Stimulated activated CD4-positive, alpha-beta T cell treated with anti-CD3 and anti-CD28 coated beads, Interleukin-4, amount 100 ng/mL, for 48 hours (primary cell): ENCODE measurements around the gene BANF1.
"Not testable (repeated sequence)": the region's sequence is repeated elsewhere in the genome, so short reads cannot be mapped to it uniquely, and the experiment has no call there.

Source experiments
- DNase-seq, 2 donors: peaks; one replicate each; pipeline ENCODE4 v3.0.0-alpha.2; 2020; ENCODE audit warnings: low read depth in 2 of 2

BANF1 gene

DNA sequence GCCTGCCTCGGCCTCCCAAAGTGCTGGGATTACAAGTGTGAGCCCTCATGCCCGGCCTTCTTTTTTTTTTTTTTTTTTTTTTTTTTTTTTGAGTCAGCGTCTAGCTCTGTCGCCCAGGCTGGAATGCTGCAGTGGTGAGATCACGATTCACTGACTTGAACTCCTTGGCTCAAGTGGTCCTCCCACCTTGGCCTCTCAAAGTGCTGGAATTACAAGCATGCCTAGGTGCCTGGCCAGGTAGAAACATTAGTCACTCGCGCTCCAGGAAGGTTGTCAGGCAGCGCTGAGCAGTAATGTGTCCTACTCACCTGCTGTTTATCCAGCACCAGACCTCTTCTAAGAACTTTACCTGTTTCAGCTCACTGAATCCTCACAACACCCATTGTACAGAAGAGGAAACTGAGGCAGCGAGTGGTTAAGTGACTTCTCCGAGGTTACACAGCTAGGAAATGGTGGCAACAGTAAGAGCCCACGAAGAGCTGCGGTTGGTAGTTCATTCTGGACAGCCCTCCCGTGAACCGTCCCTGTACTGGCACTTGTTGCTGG, 9.0 kb downstream of the BANF1 start:
- DNase-seq = no peak

DNA sequence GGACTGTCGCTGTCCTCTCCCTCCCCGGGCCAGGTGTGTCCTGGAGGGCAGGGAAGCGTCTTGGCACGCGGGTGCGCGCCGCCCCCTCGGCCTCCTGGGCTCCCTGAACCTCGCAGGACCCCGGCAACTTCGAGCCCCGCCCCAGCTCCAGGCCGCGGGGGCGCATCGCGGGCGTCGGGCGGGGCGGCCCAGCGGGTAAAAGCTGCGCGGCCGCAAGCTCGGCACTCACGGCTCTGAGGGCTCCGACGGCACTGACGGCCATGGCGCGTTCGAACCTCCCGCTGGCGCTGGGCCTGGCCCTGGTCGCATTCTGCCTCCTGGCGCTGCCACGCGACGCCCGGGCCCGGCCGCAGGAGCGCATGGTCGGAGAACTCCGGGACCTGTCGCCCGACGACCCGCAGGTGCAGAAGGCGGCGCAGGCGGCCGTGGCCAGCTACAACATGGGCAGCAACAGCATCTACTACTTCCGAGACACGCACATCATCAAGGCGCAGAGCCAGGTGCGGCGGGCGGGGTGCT, 9.5 kb downstream of the BANF1 start, which contains the start of gene CST6:
CST6 (plus strand) TSS at position 224 of the 519 bp plus-strand sequence; CDS start at position 261, 37 bp downstream.
- DNase-seq = no peak

DNA sequence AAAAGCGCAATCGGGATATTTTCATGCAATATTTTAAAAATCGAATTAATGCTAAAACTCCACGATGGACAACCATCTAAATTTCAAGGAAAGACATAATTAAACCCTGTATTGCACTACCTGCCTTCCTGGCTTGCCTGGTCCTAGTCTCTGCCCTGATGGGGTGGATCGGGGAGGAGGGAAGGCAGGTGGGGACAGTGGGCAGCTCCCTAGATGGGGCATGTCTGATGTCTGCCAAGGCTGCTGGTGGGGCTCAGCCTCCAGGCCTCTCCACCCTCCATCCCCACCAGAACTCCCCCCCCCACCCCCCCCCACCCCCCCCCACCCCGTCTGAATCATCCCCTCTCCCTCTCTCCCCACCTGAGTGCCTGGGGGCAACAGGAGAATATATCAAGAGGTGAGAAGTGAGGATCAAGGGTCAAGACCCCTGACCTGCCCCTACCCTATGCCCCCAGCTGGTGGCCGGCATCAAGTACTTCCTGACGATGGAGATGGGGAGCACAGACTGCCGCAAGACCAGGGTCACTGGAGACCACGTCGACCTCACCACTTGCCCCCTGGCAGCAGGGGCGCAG, 10.2 kb downstream of the BANF1 start:
- no peak for DNase-seq

DNA sequence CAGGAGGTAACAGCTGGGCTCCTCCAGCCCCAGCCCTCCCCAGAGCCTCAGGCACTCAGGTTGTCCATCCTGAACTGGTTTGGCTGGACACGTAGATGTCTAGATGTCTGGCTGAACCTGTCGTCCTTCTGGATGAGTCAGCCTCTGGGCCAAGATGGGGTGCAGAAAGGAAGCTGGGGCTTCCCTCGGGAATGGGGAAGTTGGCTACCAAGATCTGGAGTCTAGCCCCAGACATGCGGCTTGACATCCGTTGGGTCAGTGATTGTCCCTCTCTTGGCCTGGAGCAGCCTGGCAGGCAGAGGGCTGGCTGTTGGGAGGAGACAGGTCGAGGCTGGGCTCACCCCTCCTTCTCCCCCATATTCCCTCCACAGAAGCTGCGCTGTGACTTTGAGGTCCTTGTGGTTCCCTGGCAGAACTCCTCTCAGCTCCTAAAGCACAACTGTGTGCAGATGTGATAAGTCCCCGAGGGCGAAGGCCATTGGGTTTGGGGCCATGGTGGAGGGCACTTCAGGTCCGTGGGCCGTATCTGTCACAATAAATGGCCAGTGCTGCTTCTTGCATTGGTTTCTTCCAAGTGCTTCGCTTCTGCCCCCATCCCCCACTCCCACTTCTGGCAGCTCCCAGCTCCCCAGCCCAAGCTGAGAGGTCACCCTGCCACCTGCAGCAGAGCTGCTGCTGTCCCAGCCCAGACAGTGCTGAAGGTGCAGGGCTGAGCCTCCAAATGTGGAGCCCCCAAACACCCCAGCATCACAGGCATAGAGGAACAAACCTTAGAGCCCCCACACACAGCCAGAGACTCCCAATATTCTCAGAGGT, 10.9 kb downstream of the BANF1 start:
- DNase-seq = no peak

DNA sequence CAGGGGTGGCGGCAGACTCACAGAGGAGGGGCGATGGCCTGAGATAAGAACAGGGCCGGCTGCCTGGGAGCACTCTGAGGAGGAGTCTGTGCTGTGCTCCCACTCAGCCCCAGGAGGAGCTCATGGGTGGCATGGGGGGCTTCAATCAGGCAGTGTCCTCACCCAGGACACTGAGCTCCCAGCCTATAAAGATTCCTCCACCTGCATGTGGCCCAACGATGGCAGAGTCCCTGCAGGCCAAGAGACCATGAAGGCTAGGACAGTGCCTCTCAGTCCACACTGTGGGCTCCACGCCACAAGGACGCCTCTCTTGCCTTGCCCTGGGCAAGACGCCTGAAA, 11.4 kb downstream of the BANF1 start:
- no peak for DNase-seq

DNA sequence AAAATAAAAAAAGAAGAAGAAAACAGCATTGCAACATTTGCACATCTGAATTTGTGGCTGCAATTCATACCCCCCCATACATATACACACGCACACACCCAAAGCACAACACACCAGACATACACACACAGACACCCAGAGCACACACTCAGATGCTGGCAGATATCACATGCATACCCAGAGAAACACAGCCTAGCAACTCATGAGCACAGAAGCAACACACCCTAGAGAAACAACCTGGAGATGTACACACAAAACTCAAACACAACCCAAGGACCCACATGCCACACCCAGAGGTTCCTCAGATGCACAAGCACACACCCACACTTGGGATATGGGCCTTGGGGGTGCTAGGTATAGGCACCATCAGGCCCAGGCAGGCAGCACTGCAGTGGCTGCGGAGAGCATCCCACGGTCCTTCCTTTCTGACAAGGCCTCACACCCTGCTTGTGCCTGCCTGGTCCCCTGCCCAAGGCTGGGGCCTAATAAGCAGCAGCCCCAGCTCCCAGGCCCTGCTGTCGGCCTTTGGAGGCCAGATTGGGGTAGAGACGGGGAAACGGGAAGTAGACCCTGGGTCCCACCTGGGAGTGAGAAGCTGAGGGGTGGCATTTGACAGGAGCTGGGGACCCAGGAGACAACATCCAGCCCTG, 12.6 kb downstream of the BANF1 start:
- DNase-seq = no peak

DNA sequence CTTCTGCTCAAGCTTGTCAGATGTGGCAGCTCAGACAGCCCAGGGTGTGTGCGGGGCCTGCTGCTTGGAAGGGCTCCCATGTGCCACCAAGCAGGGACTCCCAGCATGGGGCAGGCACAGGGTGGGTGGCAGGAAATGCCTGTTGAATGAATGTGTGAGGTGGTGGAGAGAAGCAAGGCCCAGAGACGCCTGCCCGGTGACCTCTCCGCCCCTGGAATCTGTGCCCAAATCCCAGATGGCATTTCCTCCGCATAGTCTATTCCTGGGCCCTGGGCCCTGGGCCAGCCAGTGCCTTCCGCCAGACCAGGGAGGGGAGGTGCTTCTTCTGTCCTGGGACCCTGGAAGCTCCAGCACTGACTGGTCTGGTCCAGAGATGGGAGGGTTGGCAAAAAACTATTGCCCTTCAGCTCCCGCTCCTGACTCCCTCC, 13.2 kb downstream of the BANF1 start:
- no peak for DNase-seq

DNA sequence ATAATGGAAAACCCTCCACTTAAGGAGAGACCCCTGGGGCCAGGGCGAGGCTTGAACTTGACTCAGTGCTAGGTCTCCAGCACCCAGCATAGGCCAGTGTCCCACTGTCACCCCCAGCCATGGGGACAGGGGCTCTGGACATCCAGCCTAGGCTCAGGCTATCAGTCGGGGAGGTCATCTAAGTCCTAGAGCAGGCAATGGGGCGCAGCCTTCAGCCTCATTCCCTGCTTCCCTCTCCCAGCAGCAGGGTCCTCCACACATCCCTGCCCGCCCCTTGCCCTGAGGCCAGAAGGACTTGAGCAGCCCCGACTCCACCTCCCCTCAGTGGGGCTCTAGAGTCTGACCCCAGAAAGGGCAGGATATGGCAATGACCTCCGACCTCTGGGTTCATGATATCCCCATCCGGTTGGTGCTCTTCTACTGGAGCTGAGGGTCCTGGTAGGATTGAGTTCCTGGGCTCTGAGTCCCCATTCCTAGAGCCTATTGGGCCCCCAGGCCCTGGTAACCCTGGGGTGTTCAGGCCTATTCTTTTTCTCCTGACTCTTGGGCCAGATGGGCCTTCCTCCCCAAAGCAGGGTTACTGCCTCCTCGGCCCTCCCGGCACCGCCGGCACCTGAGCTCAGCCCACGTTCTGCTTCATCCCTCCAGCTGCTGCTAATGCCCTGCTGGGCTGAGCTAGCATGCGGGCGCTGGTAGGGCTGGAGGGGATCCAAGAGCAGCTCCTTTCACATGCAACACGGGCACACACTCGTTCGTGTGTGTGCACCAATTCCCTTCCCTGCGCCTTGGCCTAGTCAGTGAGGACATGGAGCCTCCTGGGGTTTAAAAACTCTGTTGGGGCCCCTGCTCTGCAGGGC, 13.9 kb downstream of the BANF1 start:
- no peak for DNase-seq

DNA sequence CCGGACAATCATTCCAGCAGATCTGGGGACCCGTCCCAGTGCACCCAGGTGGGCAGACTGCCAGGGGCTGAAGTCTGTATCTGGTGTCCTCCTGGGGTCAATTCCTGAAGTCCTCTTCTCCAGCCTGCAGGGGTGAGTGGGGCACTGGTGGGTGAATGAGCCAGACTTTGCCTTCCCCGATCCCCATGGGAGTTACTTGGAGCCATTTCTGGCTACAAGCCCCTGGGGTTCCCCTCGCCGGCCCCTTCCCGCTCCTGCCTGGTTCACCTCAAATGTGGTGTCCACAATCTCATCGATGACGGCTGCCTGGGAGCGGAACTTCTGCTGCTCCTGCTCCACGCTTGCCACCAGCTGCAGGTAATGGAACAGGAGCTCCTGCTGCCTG, 14.5 kb downstream of the BANF1 start:
- DNase-seq = no peak

DNA sequence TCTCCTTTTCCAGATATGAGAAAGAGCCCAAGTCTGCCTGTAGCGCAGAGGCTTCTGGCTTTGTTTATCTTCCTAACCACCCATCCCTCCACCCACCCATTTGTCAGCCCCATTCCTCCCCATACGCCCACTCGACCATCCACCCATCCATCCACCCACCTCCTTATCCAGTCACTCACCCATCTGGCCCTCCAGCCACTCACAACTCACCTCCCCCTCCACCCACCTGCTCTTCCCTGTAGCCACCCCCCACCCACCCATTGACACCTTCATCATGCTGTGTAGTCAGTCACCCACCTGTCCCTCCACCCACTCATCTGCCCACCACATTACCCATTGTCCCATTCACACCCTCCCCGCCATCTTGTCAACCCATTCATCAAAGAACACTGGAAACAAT, 15.0 kb downstream of the BANF1 start:
- no peak for DNase-seq

DNA sequence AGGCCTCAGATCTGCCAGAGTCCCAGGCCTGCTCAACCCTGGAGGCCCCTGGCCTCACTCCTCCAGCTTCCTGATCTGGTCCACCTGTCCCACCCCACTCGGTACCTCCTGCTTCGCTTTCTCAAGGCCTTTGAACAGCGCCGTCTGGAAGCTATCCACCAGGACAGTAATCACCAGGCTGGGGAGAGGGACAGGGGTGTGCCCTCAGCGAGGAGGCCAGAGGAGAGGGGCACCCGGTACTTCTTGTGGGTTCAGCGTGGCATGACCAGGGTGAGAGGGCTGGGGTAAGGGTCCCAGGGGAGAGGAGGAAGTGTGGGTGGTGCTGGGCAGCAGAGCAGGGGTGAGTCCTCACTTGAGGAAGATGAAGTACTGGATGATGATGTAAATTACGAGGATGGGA, 17.9 kb downstream of the BANF1 start:
- no peak for DNase-seq

DNA sequence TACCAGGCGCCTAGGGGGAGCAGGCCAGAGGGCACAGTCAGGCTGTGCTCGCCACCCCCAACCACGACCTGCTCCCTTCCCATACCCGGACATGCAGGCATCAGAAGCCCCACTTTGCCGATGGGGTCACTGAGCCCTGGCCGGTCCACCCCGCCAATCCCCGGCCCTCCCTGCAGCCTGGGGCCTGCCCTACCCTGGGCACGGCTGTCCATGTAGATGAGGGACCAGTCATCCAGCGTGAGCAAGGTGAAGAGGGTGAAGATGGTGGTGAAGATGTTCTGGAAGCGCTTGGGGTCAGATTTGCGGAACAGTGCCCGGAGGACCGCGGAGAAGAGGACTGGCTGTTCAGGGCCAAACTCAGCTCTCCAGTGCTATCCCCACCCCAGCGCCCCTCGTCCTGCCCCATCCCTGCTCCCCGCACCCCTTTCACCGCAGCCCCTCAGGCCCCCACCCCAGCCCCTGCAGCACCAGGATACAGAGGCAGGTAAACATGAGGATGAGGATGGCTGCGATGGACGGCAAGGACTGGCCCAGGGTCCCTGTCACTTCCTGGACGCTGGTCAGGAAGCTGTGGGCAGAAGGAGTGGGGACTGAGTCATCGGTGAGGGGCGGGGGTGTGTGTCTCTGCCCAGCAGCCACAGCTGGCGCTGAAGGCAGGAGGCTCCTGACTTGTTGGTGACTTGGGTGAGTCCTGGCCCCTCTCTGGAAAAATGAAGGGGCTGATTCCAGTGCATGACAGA, 18.5 kb downstream of the BANF1 start:
- no peak for DNase-seq

DNA sequence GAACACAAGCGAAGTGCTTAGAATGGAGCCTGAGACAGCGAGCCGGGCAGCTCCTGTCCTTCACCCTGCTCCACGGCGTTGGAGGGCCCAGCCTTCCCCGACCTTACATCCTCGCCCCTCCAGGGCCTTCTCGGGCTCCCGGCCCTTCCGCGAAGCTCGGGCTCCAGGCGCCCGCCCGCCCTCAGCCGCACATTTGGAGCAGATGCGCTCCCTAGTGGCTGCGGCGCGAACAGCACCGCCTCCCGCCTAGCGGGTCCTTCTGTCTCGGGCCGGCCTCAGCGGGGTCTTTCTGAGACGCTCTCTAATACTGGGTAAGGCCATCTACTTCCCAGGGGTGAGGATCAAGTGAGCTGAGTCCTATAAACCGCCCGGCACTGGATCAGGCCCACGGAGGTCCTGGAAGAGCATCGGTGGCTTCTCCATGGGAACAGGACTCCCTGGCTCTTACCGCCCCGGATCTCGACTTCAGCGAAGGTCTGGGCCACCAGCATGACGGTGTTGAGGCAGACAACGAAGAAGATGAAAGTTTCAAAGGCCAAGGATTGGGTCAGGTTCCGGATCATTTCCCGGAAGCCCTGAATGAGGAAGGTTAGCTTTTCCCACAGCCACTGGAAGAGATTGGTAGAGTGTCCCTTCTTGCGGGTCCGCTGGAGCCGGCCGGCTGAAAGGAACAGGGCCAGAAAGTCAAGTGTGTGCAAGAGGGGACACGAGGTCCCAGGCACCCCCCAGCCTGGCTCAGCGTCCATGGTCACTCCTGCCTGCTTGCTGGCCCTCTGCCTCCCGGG, 20.3 kb downstream of the BANF1 start:
- peak; percentile 63 to 87 for DNase-seq

DNA sequence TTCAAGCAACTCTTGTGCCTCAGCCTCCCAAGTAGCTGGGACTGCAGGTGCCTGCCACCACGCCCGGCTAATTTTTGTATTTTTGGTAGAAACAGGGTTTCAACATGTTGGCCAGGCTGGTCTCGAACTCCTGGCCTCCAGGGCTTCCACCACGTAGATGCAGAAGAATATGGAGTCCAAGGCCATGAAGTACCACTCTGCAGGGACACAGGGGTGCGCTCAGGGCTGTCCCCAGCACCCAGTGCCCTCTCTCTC, 20.8 kb downstream of the BANF1 start:
- not testable (repeated sequence) for DNase-seq

DNA sequence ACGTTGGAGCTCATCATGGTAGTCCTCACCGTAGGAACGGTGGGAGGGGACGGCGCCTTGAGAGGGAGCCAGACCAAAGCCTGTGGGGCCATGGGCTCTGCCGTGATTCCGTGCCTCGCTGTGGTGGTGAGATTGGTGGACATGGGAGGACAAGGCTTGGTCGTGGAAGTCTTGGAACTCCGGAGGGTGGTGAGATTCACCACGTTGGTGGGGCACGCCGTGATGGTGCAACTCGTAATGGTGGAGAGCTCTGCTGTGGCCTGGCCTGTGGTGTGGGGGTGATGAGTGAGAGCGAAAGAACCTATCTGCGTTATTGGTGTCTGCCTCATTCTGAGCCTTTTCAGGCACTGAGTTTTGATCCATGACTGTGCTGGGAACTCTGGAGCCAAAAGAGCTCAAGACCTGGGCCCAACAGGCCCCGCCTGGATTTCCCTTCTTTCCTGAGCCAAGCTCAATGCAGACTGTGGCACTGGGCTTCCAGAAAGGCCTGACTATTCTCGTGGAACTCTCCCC, 23.8 kb downstream of the BANF1 start, which contains the start of gene CATSPER1:
CATSPER1 (minus strand) TSS at position 463 of the 513 bp plus-strand sequence; CDS start at position 363, 100 bp downstream.
- no peak for DNase-seq

DNA sequence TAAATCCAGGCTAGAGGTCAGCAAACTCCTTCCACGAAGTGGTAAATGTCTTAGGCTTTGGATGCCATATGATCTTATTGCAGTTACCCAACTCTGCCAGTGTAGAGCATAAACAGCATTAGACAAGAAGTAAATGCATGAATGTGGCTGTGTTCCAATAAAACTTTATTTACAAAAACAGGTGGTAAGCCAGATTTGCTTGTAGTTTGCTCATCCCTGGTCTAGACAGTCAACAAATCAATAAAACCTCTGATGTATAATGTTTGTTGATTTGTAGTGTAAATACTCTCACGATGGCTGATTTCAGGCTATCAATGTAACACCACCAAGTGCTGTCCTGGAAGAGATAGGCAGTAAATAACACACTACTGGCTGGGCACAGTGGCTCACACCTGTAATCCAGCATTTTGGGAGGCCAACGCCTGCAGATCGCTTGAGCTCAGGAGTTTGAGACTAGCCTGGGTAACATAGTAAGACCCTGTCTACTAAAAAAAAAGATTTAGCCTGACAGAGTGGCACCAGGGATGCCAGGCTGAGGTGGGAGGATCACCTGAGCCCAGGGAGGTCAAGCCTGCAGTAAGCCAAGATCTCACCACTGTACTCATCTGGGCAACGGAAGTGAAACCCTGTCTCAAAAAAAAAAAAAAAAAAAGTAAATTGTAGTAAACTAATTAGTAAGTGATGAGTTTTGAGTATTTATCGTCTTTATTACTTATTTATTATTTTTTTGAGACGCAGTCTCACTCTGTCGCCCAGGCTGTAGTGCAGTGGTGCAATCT, 30.8 kb downstream of the BANF1 start:
- no peak for DNase-seq

DNA sequence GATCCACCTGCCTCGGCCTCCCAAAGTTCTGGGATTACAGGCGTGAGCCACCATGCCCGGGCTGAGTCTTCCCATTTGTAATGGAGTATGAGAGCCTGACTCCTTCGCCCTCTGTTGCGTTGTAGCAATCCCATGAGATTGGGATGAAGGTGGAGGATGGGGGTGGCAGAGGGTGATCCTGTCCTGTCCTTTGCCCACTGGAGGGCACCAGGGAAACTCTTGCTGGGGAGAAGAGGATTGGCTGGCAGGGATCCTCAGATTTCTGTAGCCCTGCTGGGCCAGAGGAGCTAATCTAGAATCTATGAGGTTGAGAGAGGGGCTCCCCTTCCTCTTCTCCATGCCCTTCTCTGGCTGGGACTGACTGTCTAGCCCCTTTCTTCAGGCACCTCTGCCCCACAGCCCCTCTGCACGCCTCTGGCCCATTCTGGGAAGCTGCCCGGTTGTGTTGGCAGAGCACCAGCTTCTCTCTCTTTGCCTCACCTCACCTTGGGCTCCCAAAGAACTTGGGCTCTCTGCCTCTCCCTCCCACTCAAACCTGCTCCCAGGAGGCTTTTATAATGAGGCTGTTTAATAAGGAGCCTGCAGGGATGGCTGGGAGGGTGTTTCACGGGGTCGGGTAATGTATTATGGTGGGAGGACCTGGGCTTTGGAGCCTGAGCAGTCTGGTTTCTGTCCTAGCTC, 33.5 kb downstream of the BANF1 start:
- no peak for DNase-seq

DNA sequence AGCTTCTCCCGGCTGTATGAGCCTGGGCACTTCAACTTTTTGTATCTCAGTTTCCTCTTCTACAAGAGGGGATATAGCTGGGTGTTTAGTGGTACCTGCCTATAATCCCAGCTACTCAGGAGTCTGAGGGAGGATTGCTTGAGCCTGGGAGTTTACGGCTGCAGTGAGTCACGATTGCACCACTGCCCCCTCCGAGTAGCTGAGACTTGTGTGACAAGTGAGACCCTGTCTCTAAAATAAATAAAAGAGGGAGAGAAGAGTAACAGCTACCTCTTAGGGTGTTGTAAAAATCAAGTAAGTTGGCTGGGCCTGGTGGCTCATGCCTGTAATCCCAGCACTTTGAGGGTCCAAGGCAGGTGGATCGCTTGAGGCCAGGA, 34.0 kb downstream of the BANF1 start:
- DNase-seq = no peak

DNA sequence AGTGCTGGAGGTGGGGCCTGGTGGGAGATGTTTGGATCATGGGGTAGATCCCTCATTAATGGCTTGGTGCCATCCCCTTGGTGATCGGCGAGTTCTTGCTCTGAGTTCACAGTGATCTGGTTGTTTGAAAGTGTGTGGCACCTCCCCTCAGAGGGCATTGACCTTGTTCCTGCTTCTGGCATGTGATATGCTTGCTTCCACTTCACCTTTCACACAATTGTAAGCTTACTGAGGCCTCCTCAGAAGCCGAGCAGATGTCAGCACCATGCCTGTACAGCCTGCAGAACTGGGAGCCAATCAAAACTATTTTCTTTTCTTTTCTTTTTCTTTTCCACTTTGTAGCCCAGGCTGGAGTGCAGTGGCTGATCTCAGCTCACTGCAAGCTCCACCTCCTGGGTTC, 35.0 kb downstream of the BANF1 start:
- no peak for DNase-seq
